Chondrocyte (in vitro differentiated cells): ENCODE data around the gene ZNF726. TPM values are rescaled to one million over a fixed set of nuclear protein-coding genes. Genes with fewer than 3 reads are reported as not detected.
"Not testable (repeated sequence)": the region's sequence is repeated elsewhere in the genome, so short reads cannot be mapped to it uniquely, and the experiment has no call there.

ENCODE experiments used
- DNase-seq: peaks from one replicate; pipeline ENCODE4 v3.0.0; 2021; ENCODE audit warnings: mixed read lengths, low spot score
- H3K27ac Mint-ChIP-seq: one replicate; pipeline ENCODE4 v1.8.0; 2021; ENCODE audit warnings: mild to moderate bottlenecking, moderate library complexity, mixed read lengths; ENCODE audit not compliant: unreplicated experiment
- H3K27me3 Mint-ChIP-seq: 2 replicates; pipeline ENCODE4 v1.8.0; 2021; ENCODE audit warnings: low read depth, mixed read lengths
- H3K36me3 Mint-ChIP-seq: 2 replicates; pipeline ENCODE4 v1.8.0; 2021; ENCODE audit warnings: low read depth, mixed read lengths
- H3K4me1 Mint-ChIP-seq: 2 replicates; pipeline ENCODE4 v1.8.0; 2021; ENCODE audit warnings: low read depth, mild to moderate bottlenecking, mixed read lengths
- H3K4me3 Mint-ChIP-seq: one replicate; pipeline ENCODE4 v1.8.0; 2021; ENCODE audit warnings: mild to moderate bottlenecking, moderate library complexity, mixed read lengths; ENCODE audit not compliant: unreplicated experiment
- H3K9me3 Mint-ChIP-seq: 2 replicates; pipeline ENCODE4 v1.8.0; 2021; ENCODE audit warnings: low read depth, mixed read lengths
- CTCF ChIP-seq: fragments of 200-600 bp; sonication (generic); IDR thresholded peaks from 2 replicates; pipeline ENCODE4 v1.5.0; 2021; ENCODE audit warnings: antibody characterized with exemption, mild to moderate bottlenecking, moderate library complexity
- total RNA-seq: library from RNA; stranded (reverse); gene quantifications from 3 replicates; pipeline ENCODE4 v1.2.1, GENCODE V29; 2021

ZNF726 gene
- total RNA-seq, 1 donor from 2014 or later, result 0.67 TPM

GRCh38 chr19:23943411-23943810 is 28.7 kb downstream of the ZNF726 start:
- Mint-ChIP-seq H3K36me3 (no peaks in the 10 kb centered on the region), H3K27me3 (no peaks in the 10 kb centered on the region), H3K27ac (no peak overlapping the region), H3K4me1 (no peaks in the 10 kb centered on the region), H3K9me3 (peaks cover 69% of the 10 kb centered on the region), H3K4me3 (no peak overlapping the region)
- DNase-seq, result no peak
- TF ChIP-seq CTCF, result no peak

GRCh38 chr19:23946569-23946968 is 31.9 kb downstream of the ZNF726 start:
- TF ChIP-seq CTCF, result no peak
- Mint-ChIP-seq H3K27ac (no peak overlapping the region), H3K9me3 (peaks cover 50% of the 10 kb centered on the region), H3K36me3 (no peaks in the 10 kb centered on the region), H3K27me3 (no peaks in the 10 kb centered on the region), H3K4me1 (no peaks in the 10 kb centered on the region), H3K4me3 (no peak overlapping the region)
- DNase-seq, result no peak

- Mint-ChIP-seq H3K27ac (no peak overlapping the region), H3K36me3 (no peaks in the 10 kb centered on the region), H3K4me3 (no peak overlapping the region), H3K27me3 (no peaks in the 10 kb centered on the region), H3K9me3 (peaks cover 46% of the 10 kb centered on the region), H3K4me1 (no peaks in the 10 kb centered on the region)
- no peak for TF ChIP-seq CTCF
- no peak for DNase-seq
Observed at GRCh38 chr19:23949611-23950010, 34.9 kb downstream of the ZNF726 start.

GRCh38 chr19:23956051-23956450 is 41.4 kb downstream of the ZNF726 start:
- H3K9me3 Mint-ChIP-seq, result peaks cover 60% of the 10 kb centered on the region
- H3K27me3 Mint-ChIP-seq, result no peaks in the 10 kb centered on the region
- DNase-seq, result no peak
- H3K36me3 Mint-ChIP-seq, result no peaks in the 10 kb centered on the region
- no peak for TF ChIP-seq CTCF
- no peak overlapping the region for H3K27ac Mint-ChIP-seq
- no peaks in the 10 kb centered on the region for H3K4me1 Mint-ChIP-seq
- no peak overlapping the region for H3K4me3 Mint-ChIP-seq

GRCh38 chr19:23957660-23958281 is 43.1 kb downstream of the ZNF726 start:
- no peaks in the 10 kb centered on the region for H3K4me1 Mint-ChIP-seq
- H3K27me3 Mint-ChIP-seq, result no peaks in the 10 kb centered on the region
- H3K9me3 Mint-ChIP-seq, result peaks cover 61% of the 10 kb centered on the region
- no peak overlapping the region for H3K27ac Mint-ChIP-seq
- no peak for TF ChIP-seq CTCF
- H3K4me3 Mint-ChIP-seq, result no peak overlapping the region
- no peak for DNase-seq
- no peaks in the 10 kb centered on the region for H3K36me3 Mint-ChIP-seq

- peaks cover 42% of the 10 kb centered on the region for H3K9me3 Mint-ChIP-seq
- not testable (repeated sequence) for H3K27me3 Mint-ChIP-seq, H3K4me3 Mint-ChIP-seq, H3K36me3 Mint-ChIP-seq, H3K4me1 Mint-ChIP-seq, DNase-seq, H3K27ac Mint-ChIP-seq
Observed at GRCh38 chr19:23963396-23963795, 48.7 kb downstream of the ZNF726 start.

- not testable (repeated sequence) for H3K36me3 Mint-ChIP-seq, H3K27ac Mint-ChIP-seq, DNase-seq, H3K27me3 Mint-ChIP-seq, H3K4me1 Mint-ChIP-seq, H3K4me3 Mint-ChIP-seq
- peaks cover 42% of the 10 kb centered on the region for H3K9me3 Mint-ChIP-seq
Observed at GRCh38 chr19:23963881-23964280, 49.2 kb downstream of the ZNF726 start.

- not testable (repeated sequence) for H3K27me3 Mint-ChIP-seq, H3K4me3 Mint-ChIP-seq, DNase-seq, H3K27ac Mint-ChIP-seq, H3K4me1 Mint-ChIP-seq, H3K36me3 Mint-ChIP-seq
- peaks cover 41% of the 10 kb centered on the region for H3K9me3 Mint-ChIP-seq
Observed at GRCh38 chr19:23964334-23964733, 49.6 kb downstream of the ZNF726 start.
